ENCODE measurements around the gene KCNQ1. TPM values are rescaled to one million over a fixed set of nuclear protein-coding genes. Genes with fewer than 3 reads are reported as not detected.

Gene KCNQ1
- total RNA-seq, 5 donors from 2014 or later (not counting 1 experiment from before 2014, with no cell fraction given): 20.9 to 32.9 (median 24.0) TPM

- peaks cover 0 to 4% (median 4%) of the 10 kb centered on the region in 3 donors for H3K4me1 Mint-ChIP-seq
- CTCF ChIA-PET: interaction anchor here in 1 of 2 donors (1.2 kb wide), 1 partner anchor 119 kb away, joined by 5 read pairs; no protein-coding TSS in a partner anchor
Observed at GRCh38 chr11:2423157-2424025, 21.4 kb upstream of the KCNQ1 start.

GRCh38 chr11:2424811-2425495, 19.9 kb upstream of the KCNQ1 start:
- ChIA-PET CTCF (no interaction called here), POLR2A (no interaction called here)
- Histone ChIP-seq H3K9me3 (no peaks in the 10 kb centered on the region), H3K27ac (ENCODE audit: low read length) (no peak overlapping the region), H3K27me3 (replicated peaks in 1 of 2; ENCODE audit: control insufficient read depth in 2 of 2, extremely low read depth in 1 of 2, insufficient read depth in 2 of 2, low read length in 1 of 2) (peaks cover 0 to 44% of the 10 kb centered on the region in 2 experiments), H3K4me1 (ENCODE audit: control insufficient read depth in 1 of 2, extremely low read depth in 1 of 2, insufficient read depth in 2 of 2, low read length in 2 of 2) (peaks cover 0 to 10% of the 10 kb centered on the region in 2 experiments), H3K36me3 (ENCODE audit: control insufficient read depth in 2 of 2, extremely low read depth in 1 of 2, insufficient read depth in 1 of 2, low read length in 1 of 2) (no peaks in the 10 kb centered on the region), H3K4me3 (ENCODE audit: control insufficient read depth in 1 of 2, extremely low read depth in 1 of 2, low read length in 1 of 2) (no peak overlapping the region)
- no peak for DNase-seq
- no peak for ATAC-seq (replicated peaks in 1 of 4)
- Mint-ChIP-seq H3K4me3 (no peak overlapping the region), H3K36me3 (no peaks in the 10 kb centered on the region), H3K27me3 (no peaks in the 10 kb centered on the region), H3K4me1 (peaks cover 0 to 2% (median 2%) of the 10 kb centered on the region in 3 donors), H3K9me3 (no peaks in the 10 kb centered on the region), H3K27ac (no peak overlapping the region)
- WGBS (ENCODE audit: insufficient coverage): 71% methylated on average over 25 of the region's 28 CpGs

More at GRCh38 chr11:2423157-2424025, 21.4 kb upstream of the KCNQ1 start:
- no peak overlapping the region for H3K4me3 Mint-ChIP-seq
- peaks cover 0 to 47% of the 10 kb centered on the region in 2 experiments for H3K27me3 ChIP-seq (replicated peaks in 1 of 2; ENCODE audit: control insufficient read depth in 2 of 2, extremely low read depth in 1 of 2, insufficient read depth in 2 of 2, low read length in 1 of 2)
- H3K36me3 ChIP-seq (ENCODE audit: control insufficient read depth in 2 of 2, extremely low read depth in 1 of 2, insufficient read depth in 1 of 2, low read length in 1 of 2): no peaks in the 10 kb centered on the region
- H3K27me3 Mint-ChIP-seq: no peaks in the 10 kb centered on the region
- no peaks in the 10 kb centered on the region for H3K36me3 Mint-ChIP-seq
- ATAC-seq (replicated peaks in 1 of 4) (no peak), DNase-seq (no peak)
- H3K27ac Mint-ChIP-seq: no peak overlapping the region
- no peak overlapping the region for H3K27ac ChIP-seq (ENCODE audit: low read length)
- WGBS (ENCODE audit: insufficient coverage): 86% methylated on average over 18 of the region's 26 CpGs
- no peaks in the 10 kb centered on the region for H3K9me3 Mint-ChIP-seq
- H3K9me3 ChIP-seq: no peaks in the 10 kb centered on the region
- H3K4me3 ChIP-seq (ENCODE audit: control insufficient read depth in 1 of 2, extremely low read depth in 1 of 2, low read length in 1 of 2): no peak overlapping the region
- POLR2A ChIA-PET: no interaction called here
- H3K4me1 ChIP-seq (ENCODE audit: control insufficient read depth in 1 of 2, extremely low read depth in 1 of 2, insufficient read depth in 2 of 2, low read length in 2 of 2): peaks cover 0 to 17% of the 10 kb centered on the region in 2 experiments

- Histone ChIP-seq H3K27me3 (replicated peaks in 1 of 2; ENCODE audit: control insufficient read depth in 2 of 2, extremely low read depth in 1 of 2, insufficient read depth in 2 of 2, low read length in 1 of 2) (peaks cover 0 to 40% of the 10 kb centered on the region in 2 experiments), H3K9me3 (no peaks in the 10 kb centered on the region), H3K4me1 (ENCODE audit: control insufficient read depth in 1 of 2, extremely low read depth in 1 of 2, insufficient read depth in 2 of 2, low read length in 2 of 2) (peaks cover 0 to 5% of the 10 kb centered on the region in 2 experiments), H3K4me3 (ENCODE audit: control insufficient read depth in 1 of 2, extremely low read depth in 1 of 2, low read length in 1 of 2) (no peak overlapping the region), H3K36me3 (ENCODE audit: control insufficient read depth in 2 of 2, extremely low read depth in 1 of 2, insufficient read depth in 1 of 2, low read length in 1 of 2) (no peaks in the 10 kb centered on the region), H3K27ac (ENCODE audit: low read length) (no peak overlapping the region)
- Mint-ChIP-seq H3K4me3 (no peak overlapping the region), H3K27ac (no peak overlapping the region), H3K9me3 (no peaks in the 10 kb centered on the region), H3K4me1 (peaks cover 0 to 2% (median 1%) of the 10 kb centered on the region in 3 donors), H3K36me3 (no peaks in the 10 kb centered on the region), H3K27me3 (no peaks in the 10 kb centered on the region)
- WGBS (ENCODE audit: insufficient coverage): 90% methylated on average over 3 of the region's 8 CpGs
- ChIA-PET POLR2A (no interaction called here), CTCF (no interaction called here)
- ATAC-seq (replicated peaks in 1 of 4) (no peak), DNase-seq (no peak)
Observed at GRCh38 chr11:2425506-2425905, 19.3 kb upstream of the KCNQ1 start.

- no peak overlapping the region for H3K4me3 Mint-ChIP-seq
- no peaks in the 10 kb centered on the region for H3K9me3 Mint-ChIP-seq
- CTCF ChIA-PET: interaction anchor here in 1 of 2 donors (0.6 kb wide), 1 partner anchor 107 kb away, joined by 3 read pairs; no protein-coding TSS in a partner anchor
- no peaks in the 10 kb centered on the region for H3K27me3 Mint-ChIP-seq
- ATAC-seq (replicated peaks in 1 of 4) (no peak), DNase-seq (no peak)
- 83% methylated on average over 10 of the region's 13 CpGs for WGBS (ENCODE audit: insufficient coverage)
- no peak overlapping the region for H3K27ac Mint-ChIP-seq
- peaks cover 0 to 32% of the 10 kb centered on the region in 2 experiments for H3K27me3 ChIP-seq (replicated peaks in 1 of 2; ENCODE audit: control insufficient read depth in 2 of 2, extremely low read depth in 1 of 2, insufficient read depth in 2 of 2, low read length in 1 of 2)
- H3K36me3 ChIP-seq (ENCODE audit: control insufficient read depth in 2 of 2, extremely low read depth in 1 of 2, insufficient read depth in 1 of 2, low read length in 1 of 2): no peaks in the 10 kb centered on the region
- no peaks in the 10 kb centered on the region for H3K4me1 Mint-ChIP-seq
- no peak overlapping the region for H3K27ac ChIP-seq (ENCODE audit: low read length)
- POLR2A ChIA-PET: no interaction called here
- H3K9me3 ChIP-seq: no peaks in the 10 kb centered on the region
- no peak overlapping the region for H3K4me3 ChIP-seq (ENCODE audit: control insufficient read depth in 1 of 2, extremely low read depth in 1 of 2, low read length in 1 of 2)
- H3K4me1 ChIP-seq (ENCODE audit: control insufficient read depth in 1 of 2, extremely low read depth in 1 of 2, insufficient read depth in 2 of 2, low read length in 2 of 2): no peaks in the 10 kb centered on the region
- H3K36me3 Mint-ChIP-seq: no peaks in the 10 kb centered on the region
Observed at GRCh38 chr11:2426221-2426620, 18.6 kb upstream of the KCNQ1 start.

GRCh38 chr11:2426826-2427521, 17.8 kb upstream of the KCNQ1 start:
- H3K36me3 ChIP-seq (ENCODE audit: control insufficient read depth in 2 of 2, extremely low read depth in 1 of 2, insufficient read depth in 1 of 2, low read length in 1 of 2): no peaks in the 10 kb centered on the region
- no peak overlapping the region for H3K4me3 Mint-ChIP-seq
- no peaks in the 10 kb centered on the region for H3K27me3 Mint-ChIP-seq
- no peak overlapping the region for H3K4me3 ChIP-seq (ENCODE audit: control insufficient read depth in 1 of 2, extremely low read depth in 1 of 2, low read length in 1 of 2)
- ATAC-seq (replicated peaks in 1 of 4) (no peak), DNase-seq (no peak)
- H3K27ac ChIP-seq (ENCODE audit: low read length): no peak overlapping the region
- no peaks in the 10 kb centered on the region for H3K9me3 ChIP-seq
- H3K4me1 Mint-ChIP-seq: no peaks in the 10 kb centered on the region
- H3K9me3 Mint-ChIP-seq: no peaks in the 10 kb centered on the region
- no peak overlapping the region for H3K27ac Mint-ChIP-seq
- ChIA-PET POLR2A (no interaction called here), CTCF (interaction anchor here (0.6 to 1.2 kb wide), 4 partner anchors 104 to 106 kb away, joined by 3 to 6 read pairs (median 5); no protein-coding TSS in a partner anchor)
- WGBS (ENCODE audit: insufficient coverage): 69% methylated on average over 7 of the region's 14 CpGs
- H3K36me3 Mint-ChIP-seq: no peaks in the 10 kb centered on the region
- peaks cover 0 to 28% of the 10 kb centered on the region in 2 experiments for H3K27me3 ChIP-seq (replicated peaks in 1 of 2; ENCODE audit: control insufficient read depth in 2 of 2, extremely low read depth in 1 of 2, insufficient read depth in 2 of 2, low read length in 1 of 2)
- H3K4me1 ChIP-seq (ENCODE audit: control insufficient read depth in 1 of 2, extremely low read depth in 1 of 2, insufficient read depth in 2 of 2, low read length in 2 of 2): no peaks in the 10 kb centered on the region

- Mint-ChIP-seq H3K4me1 (no peaks in the 10 kb centered on the region), H3K27me3 (no peaks in the 10 kb centered on the region), H3K9me3 (no peaks in the 10 kb centered on the region), H3K27ac (no peak overlapping the region), H3K36me3 (no peaks in the 10 kb centered on the region), H3K4me3 (no peak overlapping the region)
- DNase-seq (no peak), ATAC-seq (replicated peaks in 1 of 4) (peak in 3 of 4 experiments; percentile 10 to 36 (median 15))
- ChIA-PET POLR2A (no interaction called here), CTCF (interaction anchor here (0.6 to 1.2 kb wide), 4 partner anchors 103 to 105 kb away, joined by 3 to 6 read pairs (median 5); no protein-coding TSS in a partner anchor)
- Histone ChIP-seq H3K4me3 (ENCODE audit: control insufficient read depth in 1 of 2, extremely low read depth in 1 of 2, low read length in 1 of 2) (no peak overlapping the region), H3K27ac (ENCODE audit: low read length) (no peak overlapping the region), H3K9me3 (no peaks in the 10 kb centered on the region), H3K4me1 (ENCODE audit: control insufficient read depth in 1 of 2, extremely low read depth in 1 of 2, insufficient read depth in 2 of 2, low read length in 2 of 2) (no peaks in the 10 kb centered on the region), H3K27me3 (replicated peaks in 1 of 2; ENCODE audit: control insufficient read depth in 2 of 2, extremely low read depth in 1 of 2, insufficient read depth in 2 of 2, low read length in 1 of 2) (peaks cover 0 to 28% of the 10 kb centered on the region in 2 experiments), H3K36me3 (ENCODE audit: control insufficient read depth in 2 of 2, extremely low read depth in 1 of 2, insufficient read depth in 1 of 2, low read length in 1 of 2) (no peaks in the 10 kb centered on the region)
- 66% methylated on average over 12 of the region's 12 CpGs for WGBS (ENCODE audit: insufficient coverage)
Observed at GRCh38 chr11:2427721-2428321, 17.0 kb upstream of the KCNQ1 start.

Measured in T-cell (primary cell).